Muscle of back (tissue), 11 donors: Measurements from ENCODE around the gene TMEM181. TPM values are rescaled to one million over a fixed set of nuclear protein-coding genes. Genes with fewer than 3 reads are reported as not detected.
"Not testable (repeated sequence)": the region's sequence is repeated elsewhere in the genome, so short reads cannot be mapped to it uniquely, and the experiment has no call there.

Experiments used
- DNase-seq, 3 donors: peaks; one replicate each; pipeline versions ENCODE4 v3.0.0 to v3.0.0-alpha.2; 2013
- polyA plus RNA-seq, 10 donors: library from polyadenylated mRNA; unstranded; fragments of 120-200 nt; gene quantifications; one replicate each; pipeline ENCODE4 v1.2.1, GENCODE V29; 2013; ENCODE audit not compliant: insufficient read length in 10 of 10

Gene TMEM181
- polyA plus RNA-seq, 10 donors: 14.0 to 21.5 (median 19.2) TPM

DNA sequence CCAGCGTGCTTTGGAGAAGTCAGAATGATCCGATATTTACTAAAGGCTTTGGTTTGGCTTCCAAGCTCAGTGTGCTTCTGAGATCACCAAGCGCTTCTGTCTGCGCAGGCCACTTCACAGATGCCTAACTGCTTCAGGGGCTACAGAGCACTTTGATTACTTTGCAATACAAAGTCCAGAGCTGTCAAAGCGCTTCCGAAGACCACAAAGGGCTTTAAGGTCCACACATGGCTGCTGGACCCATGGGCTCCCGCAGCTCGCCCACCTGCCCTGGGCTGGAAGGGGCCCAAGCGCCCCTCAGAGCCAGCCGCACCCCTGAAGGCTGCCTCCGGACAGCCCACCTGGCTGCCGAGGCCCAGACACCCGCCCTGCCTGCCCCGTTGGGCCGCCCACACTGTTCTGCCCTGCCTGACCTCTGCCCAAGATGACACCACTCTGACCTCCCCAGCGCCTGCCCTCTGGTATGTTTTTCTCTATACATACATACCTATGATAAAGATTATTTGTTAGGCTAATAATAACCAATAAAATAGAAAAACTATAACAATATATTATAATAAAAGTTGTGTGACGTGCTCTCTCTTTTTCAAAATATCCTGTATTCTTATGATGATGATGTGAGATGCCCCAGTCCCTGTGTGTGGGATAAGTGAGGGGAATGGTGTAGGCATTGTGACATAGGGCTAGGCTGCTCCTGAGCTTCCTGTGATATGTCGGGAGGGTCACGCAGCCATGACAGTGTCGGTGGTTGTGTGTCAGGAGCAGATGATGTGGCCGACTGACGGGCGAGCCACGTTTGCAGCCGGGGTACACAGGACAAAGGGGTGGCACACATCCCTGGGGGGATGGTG lies 62.0 kb downstream of the TMEM181 start:
- no peak for DNase-seq

DNA sequence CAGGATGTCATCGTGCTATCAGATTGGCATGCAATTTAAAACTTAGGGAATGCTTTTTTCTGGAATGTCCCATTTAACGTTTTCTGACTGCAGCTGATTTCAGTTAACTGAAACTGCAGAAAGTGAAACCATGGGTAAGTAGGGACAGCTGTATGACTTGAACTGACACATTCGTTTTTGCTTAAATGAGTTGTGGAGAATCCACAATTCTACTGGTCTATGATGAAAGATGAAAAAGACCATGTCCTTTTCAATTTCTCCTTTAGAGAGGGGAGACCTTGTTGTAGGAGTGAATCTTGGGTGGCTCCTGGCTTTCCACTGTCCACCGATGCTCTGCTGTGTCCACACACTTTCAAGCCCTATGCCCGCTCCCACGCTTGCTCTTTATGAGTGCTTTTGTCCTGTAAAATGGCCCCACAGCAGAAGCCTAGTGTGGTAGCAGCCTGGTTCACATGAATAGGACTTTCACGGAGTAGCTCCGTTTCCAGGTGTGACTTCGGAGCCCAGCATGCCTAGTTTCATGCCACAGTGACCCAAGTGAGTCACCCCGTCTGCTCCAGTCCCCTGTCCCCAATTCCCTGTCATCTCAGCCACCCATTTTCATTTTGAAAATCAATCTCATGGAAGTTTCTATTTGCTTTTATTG lies 62.8 kb downstream of the TMEM181 start:
- no peak for DNase-seq

DNA sequence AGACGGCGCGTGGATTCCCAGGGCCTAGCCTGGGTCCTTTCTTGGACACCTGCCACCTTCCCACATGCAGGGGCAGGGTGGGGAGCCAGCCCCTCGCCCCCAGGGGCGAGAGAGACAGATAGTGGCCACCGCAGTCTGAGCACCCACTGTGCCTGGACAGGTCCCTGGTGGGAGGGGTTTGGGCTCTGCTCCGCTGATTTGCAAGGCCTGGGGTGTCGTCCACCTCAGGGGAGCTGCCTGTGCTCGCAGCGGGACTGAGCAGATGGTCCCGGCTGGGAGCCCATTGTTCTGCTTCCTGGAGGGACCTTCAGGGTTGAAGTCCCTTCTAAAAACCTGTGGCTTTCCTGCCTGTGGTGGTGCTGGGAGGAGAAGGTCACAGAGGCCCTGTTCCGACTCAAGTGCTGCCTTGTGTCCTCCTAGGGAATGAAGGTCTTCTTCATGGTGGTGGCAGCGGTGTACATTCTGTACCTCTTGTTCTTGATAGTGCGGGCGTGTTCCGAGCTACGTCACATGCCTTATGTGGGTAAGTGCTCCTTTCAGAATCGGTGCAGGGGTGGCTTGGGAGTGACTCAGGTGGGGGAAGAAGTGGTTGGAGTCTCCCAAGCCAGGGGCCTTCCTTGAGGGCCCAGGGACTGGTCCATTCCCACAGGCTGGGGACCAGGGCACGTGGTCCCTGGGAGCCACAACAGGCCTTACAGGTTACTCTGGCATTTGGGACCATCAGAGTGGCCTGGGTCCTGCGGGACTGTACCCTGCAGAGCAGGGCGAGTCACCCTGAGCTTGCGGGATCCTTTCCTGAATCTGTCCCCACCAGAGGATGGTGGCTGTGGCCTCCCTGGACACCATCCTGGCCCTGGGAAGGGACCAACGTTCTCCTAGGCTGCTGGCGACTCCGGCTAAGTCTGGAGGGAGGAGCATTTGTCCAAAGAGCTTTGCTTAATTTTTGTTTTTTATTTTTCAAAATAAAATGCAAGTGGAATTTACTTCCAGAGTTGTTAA lies 65.1 kb downstream of the TMEM181 start:
- no peak for DNase-seq

DNA sequence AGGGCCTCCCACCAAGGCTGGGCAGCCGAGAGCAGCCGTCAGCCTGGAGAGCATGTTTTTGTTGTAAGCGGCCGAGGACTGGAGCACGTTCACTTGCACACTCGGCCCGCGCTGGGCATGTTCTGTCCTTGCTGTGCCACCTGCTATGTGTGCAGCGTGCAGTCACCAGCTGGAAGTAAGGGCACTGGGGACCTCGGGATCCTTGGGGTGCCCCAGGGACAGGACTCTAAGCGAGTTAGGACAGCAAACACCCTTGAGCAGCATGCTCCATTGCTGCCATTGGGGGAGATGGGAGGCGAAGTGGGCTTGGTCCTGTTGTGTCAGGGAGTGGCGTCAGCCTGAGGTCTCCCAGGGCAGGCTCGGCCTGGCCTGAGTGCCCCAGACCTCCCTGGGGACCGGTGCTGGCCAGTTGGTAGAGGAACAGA lies 66.0 kb downstream of the TMEM181 start:
- DNase-seq: no peak

DNA sequence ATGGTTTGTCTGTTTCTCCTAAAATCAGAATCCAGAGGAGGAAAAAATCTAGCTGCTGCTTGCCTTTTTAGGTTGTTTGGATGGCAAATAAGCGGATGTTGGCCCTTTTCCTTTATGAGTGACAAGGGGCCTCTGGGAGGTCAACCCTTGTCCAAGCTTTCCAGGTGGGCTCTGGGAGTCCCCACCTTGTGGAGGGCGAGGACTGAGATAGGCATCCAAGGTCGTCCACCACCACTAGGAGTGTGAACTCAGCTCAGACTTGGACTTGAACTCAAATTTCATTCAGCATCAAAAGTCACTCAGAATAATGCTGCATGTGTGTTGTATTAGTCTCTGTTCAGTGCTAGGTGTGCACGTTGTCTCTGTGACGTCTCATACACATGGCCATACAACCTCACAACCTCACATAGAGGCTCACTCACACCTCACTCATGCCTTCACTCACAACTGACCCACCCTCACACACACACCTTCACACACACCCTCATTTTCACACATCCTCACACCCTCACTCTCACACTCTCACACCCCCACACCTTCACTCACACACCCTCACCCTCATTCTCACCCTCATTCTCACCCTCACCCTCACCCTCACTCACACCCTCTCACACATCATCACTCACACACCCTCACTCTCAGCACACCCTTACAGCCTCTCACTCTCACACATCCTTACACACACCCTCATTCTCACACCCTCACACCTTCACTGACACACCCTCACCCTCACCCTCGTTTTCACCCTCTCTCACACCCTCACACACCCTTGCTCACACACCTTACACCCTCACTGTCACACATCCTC lies 66.7 kb downstream of the TMEM181 start:
- no peak for DNase-seq

DNA sequence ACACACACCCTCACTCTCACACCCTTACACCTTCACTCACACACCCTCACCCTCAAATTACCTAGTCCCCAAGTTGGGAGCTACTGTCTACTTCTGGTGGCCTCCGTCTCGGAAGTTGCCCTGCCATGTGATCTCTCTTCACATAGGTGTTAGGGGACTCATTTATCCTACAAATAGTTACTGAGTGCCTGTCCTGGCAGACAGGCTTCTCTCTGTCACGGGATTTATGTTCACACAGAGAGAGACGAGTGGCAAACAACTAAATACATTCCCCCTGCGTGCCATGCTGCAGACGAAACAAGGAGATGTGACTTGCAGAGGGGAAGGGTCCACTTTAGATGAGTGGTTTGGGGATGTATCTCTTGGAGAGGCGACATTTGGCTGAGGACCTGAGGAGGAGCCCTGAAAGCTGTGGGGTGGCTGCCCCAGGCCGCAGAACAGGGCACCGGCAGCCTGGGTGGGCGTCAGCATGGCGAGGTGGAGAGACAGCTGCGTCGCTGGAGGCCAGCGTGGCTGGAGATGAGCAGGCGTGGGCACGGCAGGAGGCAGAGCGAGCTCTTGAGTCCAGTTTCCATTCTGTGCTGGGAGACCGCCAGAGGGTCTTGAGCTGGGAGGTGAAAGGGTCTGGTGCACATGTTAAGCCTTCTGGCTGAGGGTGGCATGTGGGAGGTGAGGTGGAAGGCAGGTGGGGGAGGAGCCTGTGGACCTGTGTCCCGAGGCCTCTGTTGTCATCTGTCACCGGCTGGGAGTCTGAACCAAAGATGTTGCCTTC lies 67.5 kb downstream of the TMEM181 start:
- no peak for DNase-seq

DNA sequence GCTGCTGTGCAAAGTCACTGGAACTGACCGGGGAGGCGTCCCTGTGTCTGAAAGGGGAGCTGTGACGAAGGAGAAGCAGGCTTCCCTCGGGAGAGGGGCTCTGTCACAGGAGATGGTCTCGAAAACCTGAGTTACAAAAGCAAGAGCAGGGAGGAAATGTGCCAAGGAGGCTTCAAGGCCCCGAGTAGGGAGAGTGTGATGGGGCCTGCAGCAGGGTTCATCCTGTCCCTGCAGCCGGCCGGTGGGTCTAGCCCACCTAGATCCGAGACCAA lies 68.0 kb downstream of the TMEM181 start:
- DNase-seq: no peak

DNA sequence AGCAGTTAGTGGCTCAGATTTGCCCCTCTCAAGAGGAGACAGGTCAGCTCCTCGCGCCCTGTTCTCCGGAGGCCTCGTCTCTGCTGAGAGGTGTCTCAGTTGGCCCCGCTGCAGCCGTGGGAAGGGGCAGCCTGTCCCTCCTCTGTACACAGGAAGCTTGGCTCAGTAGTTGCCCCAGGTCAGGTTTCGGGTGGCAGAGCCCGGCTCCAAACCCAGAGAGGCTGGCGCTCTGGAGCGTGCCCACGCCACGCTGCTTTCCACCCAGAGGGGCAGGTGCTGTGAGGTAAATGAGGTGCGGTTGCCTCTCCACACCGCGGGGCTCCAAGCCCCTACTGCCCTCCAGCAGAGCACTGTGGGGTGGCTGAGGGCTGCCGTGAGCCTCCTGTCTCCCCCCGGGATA lies 68.7 kb downstream of the TMEM181 start:
- DNase-seq: no peak

DNA sequence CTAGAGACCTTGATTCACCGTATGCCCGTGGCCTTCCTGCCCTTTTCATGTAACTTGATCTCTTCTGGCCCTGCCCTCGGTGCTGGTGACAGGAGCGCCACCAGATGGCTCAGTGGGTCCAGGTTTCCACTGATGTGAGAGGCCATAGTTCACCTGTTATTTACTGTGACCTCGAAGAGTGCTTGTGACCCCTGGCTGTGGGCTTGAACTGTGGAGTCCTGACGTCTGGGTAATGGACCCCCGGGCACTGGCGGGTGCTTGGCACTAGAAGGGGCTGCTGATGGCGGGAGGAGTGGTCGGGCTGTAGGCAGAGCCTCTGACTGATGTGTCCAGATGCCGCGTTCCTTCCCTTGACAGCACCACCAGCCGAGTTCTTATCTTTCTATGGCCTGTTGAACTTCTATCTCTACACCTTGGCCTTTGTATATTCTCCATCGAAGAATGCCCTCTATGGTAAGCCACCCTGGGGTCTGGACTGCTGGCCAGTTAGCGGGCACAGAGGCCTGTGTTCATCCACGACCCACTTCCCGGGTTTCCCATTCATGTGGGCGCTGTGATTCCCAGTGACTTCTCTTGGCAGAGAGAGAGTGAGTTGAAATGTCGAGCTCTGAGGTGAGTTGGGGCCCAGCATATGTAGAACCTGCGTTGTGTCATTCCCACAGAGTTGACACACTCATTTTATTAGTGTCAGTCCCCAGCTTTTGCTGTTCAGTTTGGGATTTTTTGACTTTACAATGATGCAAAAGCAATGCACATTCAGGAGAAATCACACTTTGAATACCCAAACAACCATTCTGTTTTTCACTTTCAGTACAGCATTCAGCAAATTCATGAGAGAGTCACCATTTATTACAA lies 69.7 kb downstream of the TMEM181 start:
- no peak for DNase-seq

DNA sequence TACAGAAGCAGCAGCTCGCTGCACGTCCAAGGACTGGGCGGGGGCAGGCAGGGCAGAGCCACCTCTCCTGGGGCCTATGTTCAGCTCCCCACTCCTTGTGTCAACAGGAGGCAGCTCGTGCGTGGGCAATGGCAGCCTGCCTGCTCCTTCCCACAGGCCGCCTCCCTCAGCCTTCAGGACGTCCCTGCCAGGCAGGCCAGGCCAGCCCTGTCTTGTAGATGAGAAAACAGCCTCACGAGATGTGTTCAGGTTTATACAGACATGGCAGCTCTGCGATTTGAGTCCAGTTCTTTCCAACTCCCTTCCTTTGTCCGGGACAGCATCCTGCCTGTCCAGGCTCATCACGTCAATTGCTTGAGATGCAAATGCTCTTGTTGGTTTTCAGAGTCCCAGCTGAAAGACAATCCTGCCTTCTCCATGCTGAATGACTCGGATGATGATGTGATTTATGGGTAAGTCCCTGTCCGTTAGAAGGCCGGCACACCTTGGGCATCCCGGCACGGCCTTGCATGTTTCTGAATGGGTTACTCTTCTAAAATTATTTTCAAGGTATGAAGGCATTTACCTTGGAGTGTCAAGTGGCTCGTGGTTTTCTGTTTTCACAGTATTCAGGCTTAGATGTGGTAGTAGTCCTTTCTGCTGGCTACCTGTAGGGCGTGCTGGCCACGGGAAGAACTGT lies 71.2 kb downstream of the TMEM181 start:
- no peak for DNase-seq

DNA sequence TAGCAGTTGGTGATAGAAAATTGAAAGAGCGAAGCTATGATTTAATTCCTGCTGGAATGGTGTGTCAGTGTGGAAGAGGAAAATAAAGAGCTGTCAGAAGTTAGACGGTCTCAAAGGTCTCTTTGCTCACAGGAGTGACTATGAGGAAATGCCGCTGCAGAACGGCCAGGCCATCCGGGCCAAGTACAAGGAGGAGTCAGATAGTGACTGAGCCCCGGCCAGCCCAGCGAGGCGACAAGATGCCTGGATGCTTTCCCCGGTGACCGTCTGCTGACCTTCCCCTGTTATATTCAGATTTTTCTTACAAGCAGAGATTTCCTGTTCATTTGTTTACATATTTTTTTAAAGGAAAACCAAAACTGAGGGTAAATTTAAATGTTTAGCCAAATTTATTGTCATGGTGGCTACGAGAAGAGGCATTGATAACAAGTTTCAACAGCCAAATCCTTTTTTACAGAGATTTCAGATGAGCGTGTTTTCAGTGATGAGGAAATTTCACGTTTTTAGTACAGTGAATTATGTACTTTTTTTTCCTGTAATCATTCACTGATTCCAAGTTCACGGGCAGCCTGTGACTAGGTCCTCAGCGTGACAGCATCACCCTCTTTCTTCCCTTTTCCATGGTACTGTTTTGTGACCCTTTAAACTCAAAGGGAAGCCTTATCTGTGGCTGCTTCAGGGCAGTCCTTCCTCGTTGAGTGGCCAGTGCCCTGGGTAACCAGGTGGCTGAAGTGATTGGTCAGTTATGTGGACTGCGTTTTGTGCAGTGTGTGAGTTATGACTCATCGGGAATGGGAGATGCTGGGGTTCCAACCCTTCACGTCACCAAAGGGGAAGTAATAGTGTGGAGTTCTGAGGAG lies 72.0 kb downstream of the TMEM181 start:
- peak in 2 of 3 donors; percentile 69 to 78 for DNase-seq

DNA sequence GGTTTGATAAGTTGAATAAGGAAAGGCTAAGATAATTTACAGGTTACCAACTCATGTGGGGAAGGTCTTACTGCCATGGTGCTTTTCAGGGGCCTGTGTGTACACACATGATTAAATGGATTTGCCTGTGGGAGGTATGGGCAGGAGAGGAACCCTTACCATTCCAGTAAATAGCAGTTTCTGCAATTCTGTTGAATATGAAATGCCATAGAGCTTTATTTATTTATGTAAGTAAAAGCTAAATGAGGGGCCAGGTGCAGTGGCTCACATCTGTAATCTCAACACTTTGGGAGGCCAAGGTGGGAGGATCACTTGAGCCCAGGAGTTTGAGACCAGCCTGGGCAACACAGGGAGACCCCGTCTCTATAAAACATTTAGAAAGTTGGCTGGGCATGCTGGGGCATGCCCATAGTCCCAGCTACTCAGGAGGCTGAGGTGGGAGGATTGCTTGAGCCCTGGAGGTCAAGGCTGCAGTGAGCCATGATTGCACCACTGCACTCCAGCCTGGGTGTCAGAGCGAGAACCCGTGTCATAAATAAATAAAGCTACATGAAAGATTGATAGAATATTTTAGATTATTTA lies 72.7 kb downstream of the TMEM181 start:
- DNase-seq: not testable (repeated sequence)

DNA sequence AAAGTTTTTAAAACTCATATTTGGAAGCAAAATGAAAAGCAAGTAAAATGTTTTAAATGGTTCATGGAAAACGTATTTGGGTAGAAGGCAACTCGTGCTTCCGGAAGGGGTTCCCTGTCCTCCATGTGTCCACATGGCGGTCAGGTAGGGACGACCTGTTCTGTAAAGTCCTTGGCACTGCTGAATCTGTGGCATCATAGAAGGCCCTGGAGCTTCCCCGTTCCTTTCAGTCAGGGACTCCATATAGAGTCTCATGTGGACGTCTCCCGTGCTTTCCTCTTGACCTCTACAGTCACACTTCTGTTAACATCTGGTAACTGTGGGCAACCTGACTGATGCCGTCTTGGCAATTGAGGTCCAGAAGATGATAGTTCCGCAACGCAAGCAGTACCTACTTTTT lies 73.2 kb downstream of the TMEM181 start:
- DNase-seq: no peak

DNA sequence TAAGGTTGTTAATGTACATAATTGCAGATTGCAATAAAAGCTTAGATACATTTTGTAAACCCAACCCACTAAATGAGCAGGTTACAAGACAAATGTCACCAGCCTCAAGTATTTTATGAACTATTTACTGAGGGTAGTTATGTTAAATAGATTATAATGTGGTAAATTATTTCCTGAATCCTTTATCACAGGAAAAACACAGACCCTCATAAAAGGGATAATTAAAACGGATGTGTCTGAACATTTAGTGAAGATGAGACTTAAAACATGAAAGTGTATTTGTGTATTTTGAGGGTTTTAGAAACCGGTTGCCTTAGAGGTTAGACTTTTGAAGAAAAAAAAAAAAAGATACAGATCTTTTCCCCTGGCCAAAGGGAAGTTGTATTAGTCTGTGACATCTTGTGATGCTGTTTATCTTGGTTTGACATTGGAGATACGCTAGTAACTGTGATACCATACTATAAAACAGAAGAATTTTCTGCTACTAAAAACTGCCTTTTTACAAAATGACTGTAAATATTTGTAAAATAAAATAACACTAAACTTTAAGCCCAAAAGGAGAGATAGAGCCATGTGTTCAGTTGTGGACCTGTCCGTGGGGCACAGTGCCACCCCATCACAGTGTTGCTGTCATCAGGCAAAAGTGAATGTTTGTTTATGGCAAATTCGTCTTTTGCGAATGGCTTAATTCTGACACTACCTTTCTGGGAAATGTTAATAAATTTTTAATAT lies 75.0 kb downstream of the TMEM181 start:
- no peak for DNase-seq

DNA sequence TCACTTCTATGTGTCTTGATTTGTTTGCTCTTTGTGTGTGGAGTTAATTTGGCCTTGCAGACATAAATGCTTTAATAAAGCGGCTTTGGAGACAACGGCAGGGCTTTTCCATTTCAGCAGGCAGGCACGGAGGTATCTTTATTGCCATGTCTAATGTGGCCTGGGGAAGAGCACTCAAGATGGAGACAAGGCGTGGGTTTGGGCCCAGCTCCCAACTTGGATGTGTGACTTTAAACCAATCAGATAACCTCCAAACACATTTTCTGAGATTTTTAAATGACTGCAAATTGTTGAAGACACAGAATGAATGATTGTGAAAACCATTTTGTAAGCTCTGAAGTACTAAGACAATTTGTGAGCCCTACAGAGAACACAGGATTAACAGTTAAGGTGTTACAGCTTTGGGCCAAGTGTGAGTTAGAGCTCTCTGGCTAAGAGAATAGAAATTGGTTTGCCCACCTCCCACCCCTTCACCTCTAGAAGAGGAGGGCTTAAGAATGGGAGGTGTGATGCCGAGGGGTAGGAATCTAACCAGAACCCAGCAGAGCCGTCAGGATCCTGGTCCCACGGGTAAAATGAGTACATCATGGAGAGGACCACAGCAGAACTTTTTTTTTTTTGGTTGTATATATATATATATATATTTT lies 75.7 kb downstream of the TMEM181 start:
- no peak for DNase-seq

DNA sequence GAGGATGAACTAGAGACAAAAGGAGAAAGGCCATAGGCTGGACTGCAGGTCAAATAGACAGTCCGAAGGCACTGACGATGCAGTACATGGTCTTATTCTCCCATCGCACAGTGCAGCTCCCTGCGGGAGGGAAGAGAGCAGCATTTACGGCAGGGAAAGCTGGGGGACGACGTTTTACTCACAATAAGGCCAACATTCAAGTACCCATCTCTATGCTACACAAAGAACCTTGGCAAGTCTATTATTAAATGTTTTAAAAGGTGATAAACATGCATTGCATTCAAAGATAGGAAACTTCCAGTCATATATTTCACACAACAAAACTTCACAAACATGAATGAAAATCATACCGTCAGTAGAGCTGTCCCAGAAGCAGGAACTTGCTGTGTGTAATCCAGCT lies 76.9 kb downstream of the TMEM181 start:
- DNase-seq: no peak
